Osteoblast (primary cell): Measurements from ENCODE around the gene DNAJB5. TPM values are rescaled to one million over a fixed set of nuclear protein-coding genes. Genes with fewer than 3 reads are reported as not detected.

ENCODE experiments used
- DNase-seq: peaks from one replicate; pipeline ENCODE4 v3.0.0; 2011; ENCODE audit warnings: low spot score, mixed read lengths; ENCODE audit not compliant: insufficient read length; ENCODE audit errors: missing footprints
- H2AFZ ChIP-seq: 2 replicates; pipeline ENCODE4 v1.6.0; 2011; ENCODE audit warnings: mild to moderate bottlenecking, low read length
- H3K27ac ChIP-seq: 2 replicates; pipeline ENCODE4 v1.5.1; 2011; ENCODE audit warnings: mild to moderate bottlenecking, low read depth, low read length, moderate library complexity
- H3K27me3 ChIP-seq: 2 replicates; pipeline ENCODE4 v1.6.0; 2012; ENCODE audit warnings: mild to moderate bottlenecking, control low read depth, inconsistent platforms, low read length, moderate library complexity; ENCODE audit not compliant: insufficient read depth
- H3K36me3 ChIP-seq: 2 replicates; pipeline ENCODE4 v1.5.1; 2011; ENCODE audit warnings: mild to moderate bottlenecking, low read length, control low read depth, moderate library complexity; ENCODE audit not compliant: insufficient read depth
- H3K4me1 ChIP-seq: 2 replicates; pipeline ENCODE4 v1.5.1; 2011; ENCODE audit warnings: mild to moderate bottlenecking, low read length, control low read depth, moderate library complexity; ENCODE audit not compliant: insufficient read depth
- H3K4me2 ChIP-seq: 2 replicates; pipeline ENCODE4 v1.6.0; 2011; ENCODE audit warnings: mild to moderate bottlenecking, low read length; ENCODE audit not compliant: insufficient read depth
- H3K4me3 ChIP-seq: fragments of 200-600 bp; sonication (generic); 3 replicates; pipeline ENCODE4 v1.5.1; 2012; ENCODE audit warnings: mild to moderate bottlenecking, low read length, inconsistent platforms; ENCODE audit not compliant: insufficient read depth
- H3K79me2 ChIP-seq: 2 replicates; pipeline ENCODE4 v1.6.0; 2012; ENCODE audit warnings: mild to moderate bottlenecking, low read length, control low read depth, inconsistent platforms; ENCODE audit not compliant: insufficient read depth
- H3K9me3 ChIP-seq: 2 replicates; pipeline ENCODE4 v1.5.1; 2011; ENCODE audit warnings: low read depth, low read length, control low read depth
- H4K20me1 ChIP-seq: 2 replicates; pipeline ENCODE4 v1.6.0; 2012; ENCODE audit warnings: mild to moderate bottlenecking, low read length, control low read depth; ENCODE audit not compliant: insufficient read depth
- total RNA-seq: library from RNA; depleted of rRNA; stranded (reverse); fragments of >200 nt; gene quantifications from 2 replicates; pipeline ENCODE4 v1.2.3, GENCODE V29; 2012
- TF ChIP-seq, protein P1 (sequence below): IDR thresholded peaks from 2 replicates; pipeline ENCODE4 v1.5.1; 2011; ENCODE audit warnings: mild to moderate bottlenecking, low read depth, low read length, moderate library complexity; ENCODE audit errors: extremely low read depth

The DNAJB5 gene
- total RNA-seq, 1 donor, result 12.7 TPM

DNA sequence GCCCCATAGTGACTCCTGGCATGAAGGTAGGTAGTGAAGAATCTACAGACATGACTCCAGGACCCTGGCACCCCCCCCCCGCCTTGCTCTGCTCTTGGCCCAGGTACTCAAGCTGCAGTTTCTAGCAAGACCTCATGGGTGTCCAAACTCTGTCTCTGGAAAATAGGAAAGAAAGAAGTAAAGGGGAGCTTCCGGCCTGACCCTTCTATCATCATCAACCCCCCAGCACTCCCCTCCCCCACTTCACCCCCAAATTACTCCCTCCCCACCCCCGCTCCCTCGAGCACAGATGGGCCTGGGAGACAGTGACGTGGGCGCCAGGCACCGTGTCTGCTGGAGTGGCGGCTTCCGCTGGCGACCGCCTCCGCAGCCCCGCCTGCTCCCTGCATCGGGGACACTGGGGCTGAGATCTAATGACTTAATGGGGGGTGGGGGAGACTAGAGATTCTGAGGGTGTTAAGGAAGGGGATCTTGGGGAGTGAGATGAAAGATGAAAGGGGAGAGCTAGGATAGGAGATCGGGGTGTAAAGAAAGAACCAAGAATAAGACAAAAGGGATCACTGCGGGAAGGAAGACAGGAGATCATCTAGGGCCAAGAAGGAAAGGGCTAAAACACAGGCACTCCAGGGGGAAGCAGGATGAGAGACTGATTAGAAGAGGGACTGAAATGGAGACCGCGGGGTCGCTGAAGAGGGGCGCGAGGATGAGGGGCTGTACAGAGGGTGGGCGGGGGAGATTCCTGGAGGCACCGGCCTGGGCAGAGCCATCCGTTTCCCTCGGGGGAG is 1.1 kb upstream of the DNAJB5 start:
- Histone ChIP-seq H3K4me1 (peaks cover 39% of the 10 kb centered on the region), H4K20me1 (peaks cover 2% of the 10 kb centered on the region), H3K4me2 (peak overlapping the region; percentile 99), H3K27me3 (no peaks in the 10 kb centered on the region), H3K36me3 (no peaks in the 10 kb centered on the region), H3K9me3 (no peaks in the 10 kb centered on the region), H2AFZ (peak overlapping the region; percentile 92), H3K27ac (peak overlapping the region; percentile 84), H3K79me2 (peaks cover 12% of the 10 kb centered on the region), H3K4me3 (peak overlapping the region; percentile 90)
- TF ChIP-seq, protein P1, sequence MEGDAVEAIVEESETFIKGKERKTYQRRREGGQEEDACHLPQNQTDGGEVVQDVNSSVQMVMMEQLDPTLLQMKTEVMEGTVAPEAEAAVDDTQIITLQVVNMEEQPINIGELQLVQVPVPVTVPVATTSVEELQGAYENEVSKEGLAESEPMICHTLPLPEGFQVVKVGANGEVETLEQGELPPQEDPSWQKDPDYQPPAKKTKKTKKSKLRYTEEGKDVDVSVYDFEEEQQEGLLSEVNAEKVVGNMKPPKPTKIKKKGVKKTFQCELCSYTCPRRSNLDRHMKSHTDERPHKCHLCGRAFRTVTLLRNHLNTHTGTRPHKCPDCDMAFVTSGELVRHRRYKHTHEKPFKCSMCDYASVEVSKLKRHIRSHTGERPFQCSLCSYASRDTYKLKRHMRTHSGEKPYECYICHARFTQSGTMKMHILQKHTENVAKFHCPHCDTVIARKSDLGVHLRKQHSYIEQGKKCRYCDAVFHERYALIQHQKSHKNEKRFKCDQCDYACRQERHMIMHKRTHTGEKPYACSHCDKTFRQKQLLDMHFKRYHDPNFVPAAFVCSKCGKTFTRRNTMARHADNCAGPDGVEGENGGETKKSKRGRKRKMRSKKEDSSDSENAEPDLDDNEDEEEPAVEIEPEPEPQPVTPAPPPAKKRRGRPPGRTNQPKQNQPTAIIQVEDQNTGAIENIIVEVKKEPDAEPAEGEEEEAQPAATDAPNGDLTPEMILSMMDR, result no peak
- DNase-seq, result no peak

DNA sequence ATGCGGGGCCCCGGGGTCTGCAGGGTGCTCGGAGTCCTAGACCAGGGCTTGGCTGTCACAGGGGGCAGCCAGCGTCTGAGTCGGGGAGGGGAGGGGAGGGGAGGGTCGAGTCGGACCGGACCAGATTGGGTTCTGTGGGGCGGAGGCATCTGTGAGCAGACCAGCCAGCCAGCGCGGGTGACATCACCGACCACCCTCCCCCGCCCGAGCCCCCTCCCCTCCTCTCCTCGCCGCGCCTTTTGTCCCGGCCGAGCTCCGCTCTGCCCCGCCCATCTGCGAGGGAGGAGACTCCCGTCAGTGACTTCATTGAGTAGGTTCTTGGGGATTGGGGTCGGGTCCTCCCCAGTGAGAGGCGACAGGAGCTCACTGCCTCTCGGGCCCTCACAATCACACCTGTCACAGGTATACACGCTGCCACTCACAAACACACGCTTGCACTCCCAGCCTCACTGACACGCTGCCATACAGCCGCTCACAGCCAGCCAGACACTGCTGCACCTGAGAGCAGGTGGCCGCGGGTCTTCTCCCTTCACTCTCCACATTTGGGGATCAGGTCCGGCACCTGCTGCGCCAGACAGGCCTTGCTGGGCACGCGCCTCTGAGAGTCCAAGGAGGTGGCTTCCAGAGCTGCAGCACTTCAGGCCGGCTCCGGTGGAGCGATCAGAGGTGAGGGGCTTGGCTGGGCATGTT is 546 bp downstream of the DNAJB5 start:
- Histone ChIP-seq H3K79me2 (peaks cover 12% of the 10 kb centered on the region), H2AFZ (peak overlapping the region; percentile 36), H3K4me1 (peaks cover 54% of the 10 kb centered on the region), H3K4me3 (peak overlapping the region; percentile 90), H3K4me2 (peak overlapping the region; percentile 91), H4K20me1 (peaks cover 2% of the 10 kb centered on the region), H3K36me3 (no peaks in the 10 kb centered on the region), H3K27me3 (no peaks in the 10 kb centered on the region), H3K27ac (peak overlapping the region; percentile 83), H3K9me3 (no peaks in the 10 kb centered on the region)
- TF ChIP-seq, protein P1, result no peak
- peak; percentile 72 for DNase-seq

DNA sequence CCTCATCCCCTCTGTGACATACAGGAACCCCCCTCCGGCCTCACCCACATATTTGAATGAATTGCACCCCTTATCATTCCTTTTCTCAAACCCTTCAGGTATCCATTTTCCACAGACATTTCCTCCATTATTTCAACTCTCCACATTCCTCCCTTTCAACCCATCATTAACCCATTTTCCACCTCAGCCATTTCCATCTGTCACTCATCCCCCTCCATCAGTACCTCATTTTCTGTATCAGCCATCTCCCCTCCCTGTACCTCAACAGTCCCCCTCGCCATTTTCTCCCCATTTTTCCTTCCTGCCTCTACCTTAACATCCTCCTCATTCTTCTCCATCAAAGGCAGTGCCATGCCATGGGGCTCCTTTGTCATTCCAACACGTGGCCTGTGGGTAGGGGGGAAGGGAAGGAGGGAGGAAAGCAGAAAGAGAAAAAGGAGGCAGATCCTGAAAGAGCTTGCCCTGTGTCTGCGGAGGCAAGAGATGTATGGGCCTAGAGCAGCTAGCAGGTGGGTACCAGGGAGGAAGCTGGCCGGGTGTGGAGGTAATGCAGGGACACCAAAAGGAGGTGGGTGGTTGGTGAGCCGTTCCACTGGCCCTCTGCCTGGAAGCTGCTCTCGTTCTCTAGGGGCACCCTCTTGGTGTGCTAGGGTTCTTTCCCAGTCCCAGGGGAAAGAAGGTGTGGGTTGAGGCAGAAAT is 1.5 kb downstream of the DNAJB5 start:
- Histone ChIP-seq H3K27ac (peak overlapping the region; percentile 58), H2AFZ (no peak overlapping the region), H3K36me3 (peaks cover 6% of the 10 kb centered on the region), H3K27me3 (no peaks in the 10 kb centered on the region), H3K79me2 (peaks cover 12% of the 10 kb centered on the region), H3K4me2 (peak overlapping the region; percentile 91), H3K4me1 (peaks cover 64% of the 10 kb centered on the region), H4K20me1 (peaks cover 2% of the 10 kb centered on the region), H3K9me3 (no peaks in the 10 kb centered on the region), H3K4me3 (peak overlapping the region; percentile 90)
- peak; percentile 29 for DNase-seq
- TF ChIP-seq, protein P1, result no peak
